AG09319 (cell line): ENCODE results near the gene DYNLT5.
"Not testable (repeated sequence)": the region's sequence is repeated elsewhere in the genome, so short reads cannot be mapped to it uniquely, and the experiment has no call there.

Experiments used
- DNase-seq: peaks from one replicate; pipeline ENCODE4 v3.0.0-alpha.2; 2010; ENCODE audit warnings: low read depth; ENCODE audit errors: extremely low read depth
- CTCF ChIP-seq: IDR thresholded peaks from 2 replicates; pipeline ENCODE4 v1.5.1; 2011; ENCODE audit warnings: low read depth, mild to moderate bottlenecking, inconsistent platforms, low read length, moderate library complexity

The DYNLT5 gene

GRCh38 chr1:66728021-66728420 is 24.2 kb upstream of the DYNLT5 start:
- no peak for DNase-seq
- no peak for TF ChIP-seq CTCF

- not testable (repeated sequence) for DNase-seq
These were observed 23.5 kb upstream of the DYNLT5 start for GRCh38 chr1:66728716-66729115.

- DNase-seq, result no peak
These were observed 23.1 kb upstream of the DYNLT5 start for GRCh38 chr1:66729119-66729518.

GRCh38 chr1:66729523-66729922 is 22.7 kb upstream of the DYNLT5 start:
- TF ChIP-seq CTCF, result no peak
- DNase-seq, result no peak

More at GRCh38 chr1:66729119-66729518, 23.1 kb upstream of the DYNLT5 start:
- no peak for TF ChIP-seq CTCF

- DNase-seq, result no peak
- TF ChIP-seq CTCF, result no peak
These were observed 21.8 kb upstream of the DYNLT5 start for GRCh38 chr1:66730462-66730861.

GRCh38 chr1:66731170-66731865 is 20.9 kb upstream of the DYNLT5 start:
- TF ChIP-seq CTCF, result no peak
- DNase-seq, result no peak

- DNase-seq, result no peak
- TF ChIP-seq CTCF, result no peak
These were observed 19.7 kb upstream of the DYNLT5 start for GRCh38 chr1:66732407-66733166.
